OCI-LY7 (cell line): ENCODE data around the gene LIFR.

Experiments used
- EZH2phosphoT487 ChIP-seq: fragments of 200-600 bp; sonication (generic); IDR thresholded peaks from 2 replicates; pipeline ENCODE4 v1.6.1; 2018; ENCODE audit warnings: low read depth, borderline replicate concordance, mild to moderate bottlenecking, mixed run types, antibody characterized with exemption, low read length, moderate library complexity, mixed read lengths
- TF ChIP-seq, protein P1 (sequence below): fragments of 200-600 bp; sonication (generic); conservative IDR thresholded peaks from 2 replicates; pipeline ENCODE4 v1.5.1; 2014; ENCODE audit warnings: mild to moderate bottlenecking, antibody characterized with exemption, low read length, moderate library complexity, mixed read lengths

DNA sequence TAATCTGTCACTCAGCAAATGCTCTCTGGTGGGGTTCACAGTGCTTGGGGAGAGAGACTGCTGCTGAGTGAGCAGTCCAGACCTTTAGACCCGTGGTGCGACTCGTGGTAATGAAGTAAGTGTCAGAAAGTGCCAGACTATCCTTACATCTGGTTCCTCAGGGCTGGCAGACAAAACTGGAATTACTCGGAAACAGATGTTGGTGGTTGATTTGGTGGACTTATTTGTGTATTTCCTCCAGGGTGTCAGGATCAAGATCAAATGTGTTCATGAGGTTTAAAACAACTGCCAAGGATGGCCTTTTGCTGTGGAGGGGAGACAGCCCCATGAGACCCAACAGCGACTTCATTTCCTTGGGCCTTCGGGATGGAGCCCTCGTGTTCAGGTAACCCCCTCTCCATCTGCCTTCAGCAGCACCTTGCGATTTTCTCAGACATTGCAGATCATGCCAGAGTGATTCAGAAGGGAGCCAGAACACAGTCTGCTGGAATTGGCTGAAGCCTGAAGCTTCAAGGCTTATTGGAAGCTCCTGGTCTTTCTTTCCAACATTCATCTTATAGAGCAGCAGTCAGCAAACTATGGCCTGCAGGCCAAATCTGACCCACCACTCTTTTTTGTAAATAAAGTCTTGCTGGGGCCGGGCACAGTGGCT is 105.2 kb downstream of the LIFR start:
- TF ChIP-seq, protein P1, sequence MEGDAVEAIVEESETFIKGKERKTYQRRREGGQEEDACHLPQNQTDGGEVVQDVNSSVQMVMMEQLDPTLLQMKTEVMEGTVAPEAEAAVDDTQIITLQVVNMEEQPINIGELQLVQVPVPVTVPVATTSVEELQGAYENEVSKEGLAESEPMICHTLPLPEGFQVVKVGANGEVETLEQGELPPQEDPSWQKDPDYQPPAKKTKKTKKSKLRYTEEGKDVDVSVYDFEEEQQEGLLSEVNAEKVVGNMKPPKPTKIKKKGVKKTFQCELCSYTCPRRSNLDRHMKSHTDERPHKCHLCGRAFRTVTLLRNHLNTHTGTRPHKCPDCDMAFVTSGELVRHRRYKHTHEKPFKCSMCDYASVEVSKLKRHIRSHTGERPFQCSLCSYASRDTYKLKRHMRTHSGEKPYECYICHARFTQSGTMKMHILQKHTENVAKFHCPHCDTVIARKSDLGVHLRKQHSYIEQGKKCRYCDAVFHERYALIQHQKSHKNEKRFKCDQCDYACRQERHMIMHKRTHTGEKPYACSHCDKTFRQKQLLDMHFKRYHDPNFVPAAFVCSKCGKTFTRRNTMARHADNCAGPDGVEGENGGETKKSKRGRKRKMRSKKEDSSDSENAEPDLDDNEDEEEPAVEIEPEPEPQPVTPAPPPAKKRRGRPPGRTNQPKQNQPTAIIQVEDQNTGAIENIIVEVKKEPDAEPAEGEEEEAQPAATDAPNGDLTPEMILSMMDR, result no peak
- TF ChIP-seq EZH2phosphoT487, result no peak
